Adrenal gland (tissue), 5 donors: ENCODE results near the gene DEF6.

ENCODE experiments used
- POLR2A ChIP-seq, 2 donors: fragments of 450-650 bp; IDR thresholded peaks; one replicate each; pipeline ENCODE4 v1.6.1; 2017; ENCODE audit warnings: antibody characterized with exemption in 2 of 2, mild to moderate bottlenecking in 2 of 2, moderate library complexity in 1 of 2
- TF ChIP-seq, protein P1 (sequence below), 6 experiments: fragments of 450-650 bp in 4 of 6; fragments of 200-600 bp in 2 of 6; sonication (generic) in 1 of 6; IDR thresholded peaks; 1 replicate in 5 of 6; 2 replicates in 1 of 6; pipeline versions ENCODE4 v1.5.1 to v1.8.0; 2016 to 2021; ENCODE audit warnings: antibody characterized with exemption in 6 of 6, mild to moderate bottlenecking in 2 of 6, moderate library complexity in 1 of 6
- donor health status: DM: no; HTN: no; CAD: no.

DNA sequence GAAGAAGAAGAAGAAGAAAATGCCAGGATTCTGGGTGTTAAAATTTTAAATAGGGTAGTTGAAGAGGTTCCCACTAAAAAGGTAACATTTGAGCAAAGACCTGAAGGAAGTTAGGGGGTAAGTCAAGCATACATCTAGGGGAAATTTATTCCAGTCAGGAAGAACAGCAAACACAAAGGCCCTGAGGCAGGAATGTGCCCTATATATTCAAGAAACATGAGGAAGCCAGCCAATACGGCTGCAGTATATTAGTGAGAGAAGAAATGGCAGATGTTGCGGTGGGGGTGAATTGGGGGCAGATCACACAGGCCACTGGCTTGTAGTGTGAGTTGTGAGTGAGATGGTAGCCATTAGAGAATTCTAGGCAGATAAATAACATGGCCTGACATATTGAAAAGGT lies 32.1 kb upstream of the DEF6 start:
- TF ChIP-seq, protein P1, sequence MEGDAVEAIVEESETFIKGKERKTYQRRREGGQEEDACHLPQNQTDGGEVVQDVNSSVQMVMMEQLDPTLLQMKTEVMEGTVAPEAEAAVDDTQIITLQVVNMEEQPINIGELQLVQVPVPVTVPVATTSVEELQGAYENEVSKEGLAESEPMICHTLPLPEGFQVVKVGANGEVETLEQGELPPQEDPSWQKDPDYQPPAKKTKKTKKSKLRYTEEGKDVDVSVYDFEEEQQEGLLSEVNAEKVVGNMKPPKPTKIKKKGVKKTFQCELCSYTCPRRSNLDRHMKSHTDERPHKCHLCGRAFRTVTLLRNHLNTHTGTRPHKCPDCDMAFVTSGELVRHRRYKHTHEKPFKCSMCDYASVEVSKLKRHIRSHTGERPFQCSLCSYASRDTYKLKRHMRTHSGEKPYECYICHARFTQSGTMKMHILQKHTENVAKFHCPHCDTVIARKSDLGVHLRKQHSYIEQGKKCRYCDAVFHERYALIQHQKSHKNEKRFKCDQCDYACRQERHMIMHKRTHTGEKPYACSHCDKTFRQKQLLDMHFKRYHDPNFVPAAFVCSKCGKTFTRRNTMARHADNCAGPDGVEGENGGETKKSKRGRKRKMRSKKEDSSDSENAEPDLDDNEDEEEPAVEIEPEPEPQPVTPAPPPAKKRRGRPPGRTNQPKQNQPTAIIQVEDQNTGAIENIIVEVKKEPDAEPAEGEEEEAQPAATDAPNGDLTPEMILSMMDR (IDR thresholded peaks at IDR 0.05) = no peak
- TF ChIP-seq POLR2A (IDR thresholded peaks at IDR 0.05) = no peak
